Measurements from ENCODE around the gene TBC1D4. TPM values are rescaled to one million over a fixed set of nuclear protein-coding genes. Genes with fewer than 3 reads are reported as not detected.

Gene TBC1D4
- total RNA-seq, 1 donor from 2014 or later = 47.1 TPM

DNA sequence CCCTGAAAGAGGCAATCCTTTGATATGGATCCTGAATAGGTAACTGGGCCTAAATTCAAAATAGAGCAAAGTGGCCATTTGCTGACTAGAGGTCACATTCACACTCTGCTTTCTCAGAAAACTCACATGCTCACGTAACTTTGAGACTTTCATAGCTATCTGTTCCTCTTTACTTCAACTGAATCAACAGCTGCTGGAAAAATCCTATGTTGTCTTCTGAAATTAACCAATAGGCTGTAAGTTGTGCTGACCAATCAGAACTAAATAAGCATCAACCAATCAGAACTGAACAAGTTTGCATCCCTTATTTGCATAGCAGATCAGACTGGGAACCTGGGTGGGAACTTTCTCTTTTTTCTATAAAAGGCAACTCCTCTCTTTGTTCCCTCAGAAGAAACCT is 24.0 kb upstream of the TBC1D4 start:
- no peaks in the 10 kb centered on the region for H3K9me3 Mint-ChIP-seq
- no peak overlapping the region for H3K27ac Mint-ChIP-seq
- no peak overlapping the region for H3K4me3 Mint-ChIP-seq
- H3K4me1 Mint-ChIP-seq (ENCODE audit: unreplicated experiment) = no peaks in the 10 kb centered on the region
- DNase-seq (ENCODE audit: extremely low spot score, unreplicated experiment) = no peak
- no peaks in the 10 kb centered on the region for H3K27me3 Mint-ChIP-seq
- H3K36me3 Mint-ChIP-seq = no peaks in the 10 kb centered on the region
- TF ChIP-seq, protein P1, sequence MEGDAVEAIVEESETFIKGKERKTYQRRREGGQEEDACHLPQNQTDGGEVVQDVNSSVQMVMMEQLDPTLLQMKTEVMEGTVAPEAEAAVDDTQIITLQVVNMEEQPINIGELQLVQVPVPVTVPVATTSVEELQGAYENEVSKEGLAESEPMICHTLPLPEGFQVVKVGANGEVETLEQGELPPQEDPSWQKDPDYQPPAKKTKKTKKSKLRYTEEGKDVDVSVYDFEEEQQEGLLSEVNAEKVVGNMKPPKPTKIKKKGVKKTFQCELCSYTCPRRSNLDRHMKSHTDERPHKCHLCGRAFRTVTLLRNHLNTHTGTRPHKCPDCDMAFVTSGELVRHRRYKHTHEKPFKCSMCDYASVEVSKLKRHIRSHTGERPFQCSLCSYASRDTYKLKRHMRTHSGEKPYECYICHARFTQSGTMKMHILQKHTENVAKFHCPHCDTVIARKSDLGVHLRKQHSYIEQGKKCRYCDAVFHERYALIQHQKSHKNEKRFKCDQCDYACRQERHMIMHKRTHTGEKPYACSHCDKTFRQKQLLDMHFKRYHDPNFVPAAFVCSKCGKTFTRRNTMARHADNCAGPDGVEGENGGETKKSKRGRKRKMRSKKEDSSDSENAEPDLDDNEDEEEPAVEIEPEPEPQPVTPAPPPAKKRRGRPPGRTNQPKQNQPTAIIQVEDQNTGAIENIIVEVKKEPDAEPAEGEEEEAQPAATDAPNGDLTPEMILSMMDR (conservative IDR thresholded peaks at IDR 0.05) = no peak

DNA sequence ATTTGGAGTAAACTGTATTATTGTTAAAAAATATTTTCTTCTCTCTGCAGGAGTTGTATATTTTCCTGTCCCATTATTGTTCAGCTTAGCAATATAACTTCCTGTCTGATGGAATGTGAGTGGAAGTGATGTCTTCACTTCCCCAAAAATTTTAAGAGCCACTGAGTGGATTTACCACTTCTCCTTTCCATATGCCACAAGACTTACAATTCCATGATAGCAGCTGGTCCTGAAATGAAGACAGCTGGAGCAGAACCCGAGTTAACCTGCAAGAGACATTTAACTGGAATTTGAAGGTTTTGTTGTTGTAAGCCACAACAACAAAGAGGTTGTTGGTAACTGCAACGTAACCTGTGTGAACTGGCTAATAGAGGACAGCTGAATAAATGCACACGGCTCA is 23.4 kb upstream of the TBC1D4 start:
- DNase-seq (ENCODE audit: extremely low spot score, unreplicated experiment) = no peak
- TF ChIP-seq, protein P1 (conservative IDR thresholded peaks at IDR 0.05) = no peak
- no peak overlapping the region for H3K4me3 Mint-ChIP-seq
- H3K9me3 Mint-ChIP-seq = no peaks in the 10 kb centered on the region
- H3K27me3 Mint-ChIP-seq = no peaks in the 10 kb centered on the region
- no peaks in the 10 kb centered on the region for H3K36me3 Mint-ChIP-seq
- H3K27ac Mint-ChIP-seq = no peak overlapping the region
- no peaks in the 10 kb centered on the region for H3K4me1 Mint-ChIP-seq (ENCODE audit: unreplicated experiment)

DNA sequence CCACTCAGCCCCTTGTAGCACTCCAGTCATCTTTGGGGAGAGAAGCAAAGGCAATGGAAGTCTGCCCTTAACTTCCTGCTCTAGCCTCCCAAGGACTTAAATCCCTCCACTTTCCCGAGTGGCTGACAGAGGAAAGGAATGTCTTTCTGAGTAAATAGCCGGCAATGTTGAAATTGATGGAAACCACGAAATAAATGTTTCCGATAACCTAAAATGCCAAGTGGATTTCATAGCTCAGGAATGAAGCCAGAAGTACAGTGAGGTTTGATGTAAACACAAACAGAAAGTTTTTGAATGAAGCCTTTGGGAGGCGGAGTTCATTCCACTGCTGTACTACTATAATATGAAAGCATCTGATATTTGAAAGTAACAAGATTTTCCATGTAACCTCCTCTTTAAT is 14.0 kb upstream of the TBC1D4 start:
- H3K4me1 Mint-ChIP-seq (ENCODE audit: unreplicated experiment) = no peaks in the 10 kb centered on the region
- H3K9me3 Mint-ChIP-seq = no peaks in the 10 kb centered on the region
- no peak overlapping the region for H3K4me3 Mint-ChIP-seq
- no peaks in the 10 kb centered on the region for H3K36me3 Mint-ChIP-seq
- TF ChIP-seq, protein P1 (conservative IDR thresholded peaks at IDR 0.05) = no peak
- peaks cover 3% of the 10 kb centered on the region for H3K27me3 Mint-ChIP-seq
- H3K27ac Mint-ChIP-seq = no peak overlapping the region
- no peak for DNase-seq (ENCODE audit: extremely low spot score, unreplicated experiment)

DNA sequence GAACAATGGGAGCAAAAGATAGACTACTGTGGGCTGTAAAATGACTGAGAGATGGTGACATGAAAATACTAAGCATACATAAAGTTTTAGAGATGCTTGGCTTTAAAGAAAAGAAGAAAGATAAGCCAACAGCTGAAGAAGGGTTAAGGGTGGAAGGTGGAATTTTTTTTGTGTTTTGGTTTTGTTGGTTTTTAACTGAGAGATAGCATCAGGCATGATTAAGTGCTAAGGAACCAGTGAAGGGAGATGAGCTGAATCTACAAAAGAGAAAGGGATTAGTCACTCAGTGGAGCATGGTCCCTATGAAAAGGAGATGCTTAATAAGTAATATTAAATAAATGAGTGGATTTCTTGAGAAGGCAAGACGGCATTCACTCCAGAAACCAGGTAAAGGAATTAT is 12.5 kb upstream of the TBC1D4 start:
- H3K27me3 Mint-ChIP-seq = peaks cover 3% of the 10 kb centered on the region
- H3K4me3 Mint-ChIP-seq = no peak overlapping the region
- DNase-seq (ENCODE audit: extremely low spot score, unreplicated experiment) = no peak
- H3K4me1 Mint-ChIP-seq (ENCODE audit: unreplicated experiment) = no peaks in the 10 kb centered on the region
- H3K36me3 Mint-ChIP-seq = no peaks in the 10 kb centered on the region
- H3K27ac Mint-ChIP-seq = no peak overlapping the region
- TF ChIP-seq, protein P1 (conservative IDR thresholded peaks at IDR 0.05) = no peak
- H3K9me3 Mint-ChIP-seq = no peaks in the 10 kb centered on the region

DNA sequence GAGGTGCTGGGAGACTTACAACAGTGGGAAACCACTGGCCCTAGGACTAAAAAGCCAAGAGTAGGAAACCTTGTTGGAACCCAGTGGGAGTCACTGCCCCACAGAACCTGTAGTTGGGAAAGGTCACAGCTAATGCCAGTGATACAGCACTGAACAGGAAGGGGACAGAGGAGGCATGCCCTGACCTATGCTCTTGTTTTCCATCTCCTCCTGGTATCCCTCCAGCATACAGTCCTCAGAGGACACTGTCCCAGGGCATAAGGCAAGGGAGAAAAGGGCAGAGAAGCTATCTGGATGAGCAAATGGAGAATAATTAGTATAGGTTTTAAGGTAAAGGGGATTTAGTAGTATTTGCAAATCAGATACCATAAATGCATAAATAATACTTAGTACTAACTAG is 11.2 kb upstream of the TBC1D4 start:
- Mint-ChIP-seq H3K27me3 (peaks cover 3% of the 10 kb centered on the region), H3K27ac (no peak overlapping the region), H3K4me1 (ENCODE audit: unreplicated experiment) (no peaks in the 10 kb centered on the region), H3K4me3 (no peak overlapping the region), H3K9me3 (no peaks in the 10 kb centered on the region), H3K36me3 (no peaks in the 10 kb centered on the region)
- DNase-seq (ENCODE audit: extremely low spot score, unreplicated experiment) = no peak
- TF ChIP-seq, protein P1 (conservative IDR thresholded peaks at IDR 0.05) = no peak

DNA sequence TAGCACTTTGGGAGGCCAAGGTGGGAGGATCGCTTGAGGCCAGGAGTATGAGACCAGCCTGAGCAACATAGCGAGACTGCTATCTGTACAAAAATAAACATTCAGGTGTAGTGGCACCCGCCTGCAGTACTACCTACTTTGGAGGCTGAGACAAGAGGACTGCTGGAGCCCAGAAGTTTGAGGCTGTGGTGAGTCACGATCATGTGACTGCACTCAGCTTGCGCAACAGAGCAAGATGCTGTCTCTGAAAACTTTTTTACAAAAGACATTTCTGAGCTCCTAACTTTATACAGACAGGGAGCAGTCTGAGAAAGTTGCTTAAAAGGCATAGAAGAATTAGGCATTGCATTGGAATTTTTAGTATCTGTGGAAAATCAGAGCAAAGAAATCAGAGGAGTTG is 10.4 kb upstream of the TBC1D4 start:
- no peak for DNase-seq (ENCODE audit: extremely low spot score, unreplicated experiment)
- Mint-ChIP-seq H3K27me3 (peaks cover 3% of the 10 kb centered on the region), H3K9me3 (no peaks in the 10 kb centered on the region), H3K36me3 (no peaks in the 10 kb centered on the region), H3K4me1 (ENCODE audit: unreplicated experiment) (no peaks in the 10 kb centered on the region), H3K27ac (no peak overlapping the region), H3K4me3 (no peak overlapping the region)
- TF ChIP-seq, protein P1 (conservative IDR thresholded peaks at IDR 0.05) = no peak

All from type B pancreatic cell (in vitro differentiated cells).